CMK (cell line): Measurements from ENCODE around the gene ABHD16B.
"Not testable (repeated sequence)": the region's sequence is repeated elsewhere in the genome, so short reads cannot be mapped to it uniquely, and the experiment has no call there.

Experiments
- DNase-seq: peaks from one replicate; pipeline ENCODE4 v3.0.0-alpha.2; 2010; ENCODE audit warnings: low read depth

Gene ABHD16B

GRCh38 chr20:63878899-63879663 is 17.8 kb downstream of the ABHD16B start:
- no peak for DNase-seq

- DNase-seq, result not testable (repeated sequence)
Observed at GRCh38 chr20:63880901-63881300, 19.6 kb downstream of the ABHD16B start.

- no peak for DNase-seq
Observed at GRCh38 chr20:63881451-63882226, 20.3 kb downstream of the ABHD16B start.

- DNase-seq, result no peak
Observed at GRCh38 chr20:63882257-63883200, 21.2 kb downstream of the ABHD16B start.

- no peak for DNase-seq
Observed at GRCh38 chr20:63883201-63883593, 21.9 kb downstream of the ABHD16B start.

GRCh38 chr20:63884506-63885263 is 23.4 kb downstream of the ABHD16B start:
- no peak for DNase-seq

GRCh38 chr20:63885264-63886053 is 24.2 kb downstream of the ABHD16B start:
- DNase-seq, result no peak

GRCh38 chr20:63886054-63886419 is 24.7 kb downstream of the ABHD16B start:
- no peak for DNase-seq

- DNase-seq, result no peak
Observed at GRCh38 chr20:63886921-63887320, 25.6 kb downstream of the ABHD16B start.

GRCh38 chr20:63889241-63890200 is 28.2 kb downstream of the ABHD16B start:
- DNase-seq, result no peak

GRCh38 chr20:63890201-63890576 is 28.9 kb downstream of the ABHD16B start:
- DNase-seq, result no peak

- DNase-seq, result no peak
Observed at GRCh38 chr20:63890616-63891015, 29.3 kb downstream of the ABHD16B start.

GRCh38 chr20:63891061-63892002 is 30.0 kb downstream of the ABHD16B start:
- DNase-seq, result no peak

GRCh38 chr20:63892402-63892801 is 31.1 kb downstream of the ABHD16B start:
- no peak for DNase-seq

- DNase-seq, result no peak
Observed at GRCh38 chr20:63893999-63894357, 32.7 kb downstream of the ABHD16B start.

- DNase-seq, result peak; percentile 82
Observed at GRCh38 chr20:63894358-63895201, 33.3 kb downstream of the ABHD16B start, which contains the start of gene DNAJC5. TSS of gene DNAJC5 (plus strand) at chr20:63895126. CDS start at chr20:63928346, 33,220 bp downstream.

- DNase-seq, result no peak
Observed at GRCh38 chr20:63895202-63895951, 34.1 kb downstream of the ABHD16B start.
